Sigmoid colon (tissue), 4 donors: ENCODE results near the gene EBLN2.

Experiments
- POLR2AphosphoS5 ChIP-seq, 4 donors: sonication (generic); formaldehyde crosslinking; IDR thresholded peaks; one replicate each; pipeline ENCODE4 v1.6.1; 2017; ENCODE audit warnings: antibody characterized with exemption in 4 of 4
- TF ChIP-seq, protein P1 (sequence below), 4 experiments: fragments of 450-650 bp in 3 of 4; fragments of 200-600 bp in 1 of 4; IDR thresholded peaks; one replicate each; pipeline ENCODE4 v1.5.1; 2016 to 2019; ENCODE audit warnings: antibody characterized with exemption in 4 of 4, mild to moderate bottlenecking in 3 of 4, moderate library complexity in 2 of 4

- TF ChIP-seq, protein P1, sequence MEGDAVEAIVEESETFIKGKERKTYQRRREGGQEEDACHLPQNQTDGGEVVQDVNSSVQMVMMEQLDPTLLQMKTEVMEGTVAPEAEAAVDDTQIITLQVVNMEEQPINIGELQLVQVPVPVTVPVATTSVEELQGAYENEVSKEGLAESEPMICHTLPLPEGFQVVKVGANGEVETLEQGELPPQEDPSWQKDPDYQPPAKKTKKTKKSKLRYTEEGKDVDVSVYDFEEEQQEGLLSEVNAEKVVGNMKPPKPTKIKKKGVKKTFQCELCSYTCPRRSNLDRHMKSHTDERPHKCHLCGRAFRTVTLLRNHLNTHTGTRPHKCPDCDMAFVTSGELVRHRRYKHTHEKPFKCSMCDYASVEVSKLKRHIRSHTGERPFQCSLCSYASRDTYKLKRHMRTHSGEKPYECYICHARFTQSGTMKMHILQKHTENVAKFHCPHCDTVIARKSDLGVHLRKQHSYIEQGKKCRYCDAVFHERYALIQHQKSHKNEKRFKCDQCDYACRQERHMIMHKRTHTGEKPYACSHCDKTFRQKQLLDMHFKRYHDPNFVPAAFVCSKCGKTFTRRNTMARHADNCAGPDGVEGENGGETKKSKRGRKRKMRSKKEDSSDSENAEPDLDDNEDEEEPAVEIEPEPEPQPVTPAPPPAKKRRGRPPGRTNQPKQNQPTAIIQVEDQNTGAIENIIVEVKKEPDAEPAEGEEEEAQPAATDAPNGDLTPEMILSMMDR (IDR thresholded peaks at IDR 0.05), result no peak
- no peak for TF ChIP-seq POLR2AphosphoS5 (IDR thresholded peaks at IDR 0.05)
These were observed 33.5 kb downstream of the EBLN2 start for GRCh38 chr3:73094951-73095350.
